Measurements from ENCODE around the gene SPTB. TPM values are rescaled to one million over a fixed set of nuclear protein-coding genes. Genes with fewer than 3 reads are reported as not detected.

Gene SPTB
- total RNA-seq = not detected in 2 replicates

DNA sequence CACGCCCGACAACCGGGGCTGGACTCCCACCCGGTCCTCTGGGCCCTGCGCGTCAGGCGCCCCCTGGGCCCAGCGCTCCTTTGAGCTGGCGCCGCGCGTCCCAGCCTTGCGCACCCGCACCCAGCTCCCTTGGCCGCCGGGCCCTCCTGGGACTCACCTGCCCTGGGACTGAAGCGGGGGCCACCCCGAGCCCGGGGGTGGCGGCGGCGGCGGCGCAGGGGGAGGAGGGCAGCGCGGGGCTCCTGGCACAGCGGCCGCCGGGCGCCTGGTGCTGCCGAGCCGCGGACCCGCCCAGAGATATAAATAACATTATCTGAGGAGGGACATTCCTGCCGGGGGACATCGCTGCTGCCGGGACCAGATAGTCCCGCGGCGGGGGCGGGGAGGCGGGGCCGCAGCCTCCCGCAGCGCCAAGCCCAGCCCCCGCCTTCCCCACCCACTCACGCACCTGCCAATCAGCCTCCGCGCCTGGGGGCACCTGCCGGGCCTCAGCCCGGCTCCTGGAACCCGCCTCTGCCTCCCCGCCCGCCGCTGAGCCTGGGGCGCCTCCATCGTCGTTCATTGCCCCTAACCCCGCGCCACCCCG is at the start of gene SPTB:
SPTB (minus strand) TSS at position 273 of the 586 bp plus-strand sequence. CDS start 56,813 bp downstream, outside the sequence.
- peaks cover 12% of the 10 kb centered on the region for H3K4me1 Mint-ChIP-seq
- no peaks in the 10 kb centered on the region for H3K36me3 Mint-ChIP-seq (ENCODE audit: low read depth)
- no peak within 1 kb of the TSS for H3K27ac Mint-ChIP-seq
- H3K27me3 Mint-ChIP-seq = peaks cover 77% of the 10 kb centered on the region
- peak; percentile 83 for DNase-seq
- intact Hi-C loops (cut with micrococcal nuclease) = loop anchor here (1.0 to 5.0 kb wide), 2 partner anchors 49 to 337 kb away; partner anchors contain the start of gene HSPA2
- H3K4me3 Mint-ChIP-seq = peak within 1 kb of the TSS; percentile 85
- no peaks in the 10 kb centered on the region for H3K9me3 Mint-ChIP-seq

DNA sequence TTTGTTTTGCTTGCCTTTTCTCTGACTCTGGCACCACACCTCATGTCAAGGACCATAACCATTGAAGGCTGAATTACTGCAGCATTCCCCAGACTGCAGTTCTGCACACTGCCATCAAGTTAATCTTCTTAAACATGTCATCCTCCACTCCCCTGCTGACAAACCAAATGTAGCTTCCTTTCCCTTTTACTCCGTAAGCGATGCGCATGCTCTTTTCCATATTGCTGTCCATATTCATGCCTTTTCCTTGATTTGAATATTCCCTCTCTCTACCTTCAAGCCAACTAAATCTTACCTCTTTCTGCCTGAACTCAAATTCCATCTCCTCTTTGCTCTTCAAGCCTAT is 49.3 kb upstream of the SPTB start:
- Mint-ChIP-seq H3K4me1 (peaks cover 24% of the 10 kb centered on the region), H3K27me3 (no peaks in the 10 kb centered on the region), H3K4me3 (no peak overlapping the region), H3K36me3 (ENCODE audit: low read depth) (peaks cover 46% of the 10 kb centered on the region), H3K9me3 (no peaks in the 10 kb centered on the region), H3K27ac (no peak overlapping the region)
- intact Hi-C loops (cut with micrococcal nuclease) = no loop called here
- no peak for DNase-seq

DNA sequence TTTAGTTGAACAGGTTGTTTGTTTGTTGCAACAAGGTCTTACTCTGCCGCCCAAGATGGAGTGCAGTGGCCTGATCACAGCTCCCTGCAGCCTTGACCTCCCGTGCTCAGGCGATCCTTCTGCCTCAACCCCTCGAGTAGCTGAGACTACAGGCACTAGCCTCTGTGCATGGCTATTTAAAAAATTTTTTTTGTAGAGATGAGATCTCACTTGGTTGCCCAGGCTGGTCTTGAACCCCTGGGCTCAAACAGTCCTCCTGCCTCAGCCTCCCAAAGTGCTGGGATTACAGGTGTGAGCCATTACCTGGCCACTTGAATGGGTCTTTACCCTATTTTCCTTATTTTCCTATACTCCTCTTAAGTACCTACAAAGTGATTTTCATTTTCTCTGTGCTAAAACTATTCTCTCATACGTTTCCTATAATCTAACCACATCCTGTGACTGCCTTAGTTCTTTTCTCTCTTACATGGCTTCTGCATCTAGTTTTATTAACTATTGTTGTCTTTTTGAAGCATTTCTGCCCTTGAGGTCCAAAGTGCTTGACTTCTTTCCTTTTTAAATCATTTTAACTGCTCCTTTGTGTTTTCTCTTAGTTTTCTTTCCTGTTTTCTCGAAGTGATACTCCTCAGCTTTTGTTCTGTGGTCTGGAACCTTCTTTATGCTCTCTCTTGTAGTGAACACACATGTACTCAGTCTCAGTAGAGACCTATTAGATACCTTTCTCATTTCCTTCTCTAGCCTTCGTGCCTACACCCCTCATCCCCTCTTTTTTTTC is 48.7 kb upstream of the SPTB start:
- no peak overlapping the region for H3K4me3 Mint-ChIP-seq

GRCh38 chr14:64927031-64927430 is 47.3 kb upstream of the SPTB start:
- Mint-ChIP-seq H3K4me1 (peaks cover 28% of the 10 kb centered on the region), H3K9me3 (no peaks in the 10 kb centered on the region), H3K4me3 (no peak overlapping the region), H3K27me3 (no peaks in the 10 kb centered on the region), H3K27ac (peak overlapping the region; percentile 43), H3K36me3 (ENCODE audit: low read depth) (peaks cover 36% of the 10 kb centered on the region)
- intact Hi-C loops (cut with micrococcal nuclease) = no loop called here
- no peak for DNase-seq

More for the DNA sequence above, 48.7 kb upstream of the SPTB start:
- intact Hi-C loops (cut with micrococcal nuclease) = loop anchor here (1.0 kb wide), 2 partner anchors 14 to 48 kb away; partner anchors contain the start of gene CHURC1
- no peak overlapping the region for H3K27ac Mint-ChIP-seq
- peaks cover 47% of the 10 kb centered on the region for H3K36me3 Mint-ChIP-seq (ENCODE audit: low read depth)
- DNase-seq = peak; percentile 75
- H3K4me1 Mint-ChIP-seq = peaks cover 28% of the 10 kb centered on the region
- no peaks in the 10 kb centered on the region for H3K27me3 Mint-ChIP-seq
- no peaks in the 10 kb centered on the region for H3K9me3 Mint-ChIP-seq

GRCh38 chr14:64926398-64926995 is 46.8 kb upstream of the SPTB start:
- Mint-ChIP-seq H3K4me1 (peaks cover 32% of the 10 kb centered on the region), H3K27ac (peak overlapping the region; percentile 75), H3K27me3 (no peaks in the 10 kb centered on the region)

GRCh38 chr14:64923015-64923414 is 43.3 kb upstream of the SPTB start:
- intact Hi-C loops (cut with micrococcal nuclease) = no loop called here
- no peak for DNase-seq
- peaks cover 37% of the 10 kb centered on the region for H3K4me1 Mint-ChIP-seq

More at GRCh38 chr14:64926398-64926995, 46.8 kb upstream of the SPTB start:
- no peak for DNase-seq
- intact Hi-C loops (cut with micrococcal nuclease) = no loop called here
- Mint-ChIP-seq H3K36me3 (ENCODE audit: low read depth) (peaks cover 37% of the 10 kb centered on the region), H3K4me3 (peak overlapping the region; percentile 30), H3K9me3 (no peaks in the 10 kb centered on the region)

GRCh38 chr14:64920465-64920864 is 40.8 kb upstream of the SPTB start:
- Mint-ChIP-seq H3K36me3 (ENCODE audit: low read depth) (peaks cover 43% of the 10 kb centered on the region), H3K9me3 (no peaks in the 10 kb centered on the region), H3K4me3 (no peak overlapping the region), H3K27me3 (no peaks in the 10 kb centered on the region), H3K27ac (no peak overlapping the region), H3K4me1 (peaks cover 42% of the 10 kb centered on the region)
- no peak for DNase-seq
- intact Hi-C loops (cut with micrococcal nuclease) = no loop called here

More at GRCh38 chr14:64923015-64923414, 43.3 kb upstream of the SPTB start:
- H3K4me3 Mint-ChIP-seq = no peak overlapping the region
- no peaks in the 10 kb centered on the region for H3K9me3 Mint-ChIP-seq
- H3K27ac Mint-ChIP-seq = no peak overlapping the region
- peaks cover 45% of the 10 kb centered on the region for H3K36me3 Mint-ChIP-seq (ENCODE audit: low read depth)
- H3K27me3 Mint-ChIP-seq = no peaks in the 10 kb centered on the region

- intact Hi-C loops (cut with micrococcal nuclease) = no loop called here
- peaks cover 46% of the 10 kb centered on the region for H3K36me3 Mint-ChIP-seq (ENCODE audit: low read depth)
- no peak for DNase-seq
- H3K9me3 Mint-ChIP-seq = no peaks in the 10 kb centered on the region
- H3K4me3 Mint-ChIP-seq = no peak overlapping the region
- H3K27ac Mint-ChIP-seq = no peak overlapping the region
- H3K4me1 Mint-ChIP-seq = peaks cover 46% of the 10 kb centered on the region
- no peaks in the 10 kb centered on the region for H3K27me3 Mint-ChIP-seq
Observed at GRCh38 chr14:64919618-64920017, 39.9 kb upstream of the SPTB start.

- no peak for DNase-seq
- Mint-ChIP-seq H3K36me3 (ENCODE audit: low read depth) (peaks cover 43% of the 10 kb centered on the region), H3K27me3 (no peaks in the 10 kb centered on the region), H3K4me1 (peaks cover 44% of the 10 kb centered on the region), H3K4me3 (no peak overlapping the region), H3K27ac (no peak overlapping the region), H3K9me3 (no peaks in the 10 kb centered on the region)
- intact Hi-C loops (cut with micrococcal nuclease) = no loop called here
Observed at GRCh38 chr14:64919215-64919614, 39.5 kb upstream of the SPTB start.

DNA sequence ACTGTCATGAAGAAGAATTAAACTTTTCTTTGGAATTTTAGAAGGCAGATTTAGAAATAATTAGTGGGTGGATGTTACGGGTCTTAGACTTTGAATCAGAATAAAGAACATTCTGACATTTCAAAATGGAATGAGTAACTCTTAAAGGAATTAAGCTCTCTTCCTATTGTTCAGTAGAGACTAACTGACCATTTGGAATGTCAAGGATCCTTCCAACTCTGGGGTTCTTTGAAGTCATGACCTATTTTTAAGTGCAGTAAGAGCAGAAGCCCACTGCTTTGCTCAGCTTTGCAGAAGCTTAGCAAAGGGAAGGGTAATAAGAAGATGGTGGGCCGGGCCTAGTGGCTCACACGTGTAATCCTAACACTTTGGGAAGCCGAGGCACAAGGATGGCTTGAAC is 38.5 kb upstream of the SPTB start:
- Mint-ChIP-seq H3K4me1 (peaks cover 44% of the 10 kb centered on the region), H3K27me3 (no peaks in the 10 kb centered on the region), H3K27ac (no peak overlapping the region), H3K36me3 (ENCODE audit: low read depth) (peaks cover 38% of the 10 kb centered on the region), H3K9me3 (no peaks in the 10 kb centered on the region), H3K4me3 (no peak overlapping the region)
- peak; percentile 40 for DNase-seq
- intact Hi-C loops (cut with micrococcal nuclease) = no loop called here

DNA sequence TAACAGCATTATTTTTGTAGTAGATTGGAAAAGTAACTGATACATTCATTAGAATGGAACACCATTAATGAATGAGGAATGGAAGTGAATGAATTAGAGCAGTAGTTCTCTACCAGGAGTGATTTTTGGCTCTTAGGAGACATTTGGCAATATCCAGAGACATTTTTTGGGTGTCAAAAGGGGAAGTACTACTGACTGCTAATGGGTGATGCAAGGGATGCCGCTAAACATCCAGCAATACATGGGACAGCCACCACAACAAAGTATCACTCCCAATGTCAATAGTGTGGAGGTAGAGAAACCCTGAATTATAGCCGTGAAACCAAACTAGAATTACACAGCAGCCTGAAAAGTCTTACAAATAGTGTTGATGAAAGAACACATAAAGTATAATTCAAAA is 36.1 kb upstream of the SPTB start:
- no peak overlapping the region for H3K27ac Mint-ChIP-seq
- intact Hi-C loops (cut with micrococcal nuclease) = no loop called here

GRCh38 chr14:64915029-64915424 is 35.3 kb upstream of the SPTB start:
- no peak for DNase-seq
- Mint-ChIP-seq H3K27me3 (peaks cover 9% of the 10 kb centered on the region), H3K4me1 (peaks cover 45% of the 10 kb centered on the region), H3K27ac (peak overlapping the region; percentile 95), H3K36me3 (ENCODE audit: low read depth) (peaks cover 25% of the 10 kb centered on the region), H3K4me3 (peak overlapping the region; percentile 85), H3K9me3 (no peaks in the 10 kb centered on the region)
- intact Hi-C loops (cut with micrococcal nuclease) = no loop called here

More for the DNA sequence above, 36.1 kb upstream of the SPTB start:
- Mint-ChIP-seq H3K9me3 (no peaks in the 10 kb centered on the region), H3K4me1 (peaks cover 43% of the 10 kb centered on the region), H3K27me3 (peaks cover 7% of the 10 kb centered on the region), H3K4me3 (peak overlapping the region; percentile 85), H3K36me3 (ENCODE audit: low read depth) (peaks cover 31% of the 10 kb centered on the region)
- DNase-seq = no peak

DNA sequence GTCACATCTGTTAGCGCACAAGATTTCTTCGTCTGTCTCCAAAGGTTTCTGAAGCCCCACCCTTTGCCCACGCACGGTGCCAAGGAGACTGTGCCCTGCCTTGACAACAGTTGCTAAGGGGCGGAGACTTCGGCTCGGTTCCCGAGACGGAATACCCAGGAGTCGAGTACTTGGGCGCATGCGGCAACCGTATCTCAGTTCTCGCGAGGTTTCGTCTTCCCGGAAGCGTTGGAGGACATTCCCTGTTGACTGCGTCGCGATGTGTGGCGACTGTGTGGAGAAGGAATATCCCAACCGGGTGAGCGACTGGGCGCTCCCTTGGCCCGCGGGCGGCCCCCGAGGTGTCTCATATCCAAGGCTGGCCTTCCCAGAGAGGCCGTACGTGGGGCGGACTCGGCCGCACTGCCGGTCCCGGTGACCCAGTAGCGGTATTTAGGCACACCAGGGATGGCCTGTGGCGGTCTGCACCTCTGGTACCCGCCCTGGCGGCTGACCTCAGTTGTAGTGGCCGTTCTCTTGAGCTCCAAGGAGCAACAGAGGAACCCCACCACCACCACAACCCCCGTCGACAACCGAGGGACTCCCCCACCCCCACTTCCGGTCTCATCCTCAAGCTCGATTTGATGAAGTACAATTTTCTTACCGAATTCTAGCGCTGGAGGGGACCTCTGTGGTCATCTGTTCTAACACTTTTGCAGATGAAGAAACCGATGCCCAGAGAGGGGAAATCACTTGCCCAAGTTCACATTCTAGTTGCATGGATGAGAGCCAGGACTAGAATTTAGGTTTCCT is 34.7 kb upstream of the SPTB start, which contains the start of gene CHURC1:
CHURC1 (plus strand) TSS at position 219 of the 792 bp plus-strand sequence; CDS start at position 260, 41 bp downstream.
- no peaks in the 10 kb centered on the region for H3K9me3 Mint-ChIP-seq
- intact Hi-C loops (cut with micrococcal nuclease) = loop anchor here (1.0 kb wide), 4 partner anchors 14 to 188 kb away; partner anchors contain the start of gene MAX
- peaks cover 22% of the 10 kb centered on the region for H3K36me3 Mint-ChIP-seq (ENCODE audit: low read depth)
- H3K27ac Mint-ChIP-seq = peak within 1 kb of the TSS; percentile 95
- peaks cover 14% of the 10 kb centered on the region for H3K27me3 Mint-ChIP-seq
- DNase-seq = peak; percentile 99
- peak within 1 kb of the TSS; percentile 85 for H3K4me3 Mint-ChIP-seq
- H3K4me1 Mint-ChIP-seq = peaks cover 44% of the 10 kb centered on the region
